Trophoblast cell (in vitro differentiated cells and primary cell): ENCODE results near the gene VSX2.

Source experiments
- DNase-seq, 2 donors: peaks; one replicate each; pipeline ENCODE4 v3.0.0-alpha.2; 2016
- H2AFZ ChIP-seq: 2 replicates; pipeline ENCODE4 v1.6.1; 2013; ENCODE audit warnings: low read length, moderate library complexity, mild to moderate bottlenecking; ENCODE audit not compliant: insufficient read depth, poor library complexity
- H2AK5ac ChIP-seq: 2 replicates; pipeline ENCODE4 v1.6.1; 2013; ENCODE audit warnings: mild to moderate bottlenecking, low read length
- H2BK120ac ChIP-seq: 2 replicates; pipeline ENCODE4 v1.6.1; 2013; ENCODE audit warnings: low read length, mild to moderate bottlenecking, moderate library complexity; ENCODE audit not compliant: insufficient read depth, poor library complexity
- H2BK12ac ChIP-seq: 2 replicates; pipeline ENCODE4 v1.6.1; 2013; ENCODE audit warnings: mild to moderate bottlenecking, low read length, moderate library complexity
- H2BK5ac ChIP-seq: 2 replicates; pipeline ENCODE4 v1.6.1; 2013; ENCODE audit warnings: low read length, low read depth, moderate library complexity, mild to moderate bottlenecking; ENCODE audit not compliant: poor library complexity
- H3K14ac ChIP-seq: 2 replicates; pipeline ENCODE4 v1.6.1; 2013; ENCODE audit warnings: mild to moderate bottlenecking, low read length
- H3K18ac ChIP-seq: 2 replicates; pipeline ENCODE4 v1.6.1; 2013; ENCODE audit warnings: mild to moderate bottlenecking, low read length
- H3K23ac ChIP-seq: 2 replicates; pipeline ENCODE4 v1.6.1; 2013; ENCODE audit warnings: low read length
- H3K27ac ChIP-seq: 2 replicates; pipeline ENCODE4 v1.5.1; 2013; ENCODE audit warnings: low read depth, mild to moderate bottlenecking, inconsistent platforms, low read length, moderate library complexity
- H3K27me3 ChIP-seq: 2 replicates; pipeline ENCODE4 v1.6.1; 2013; ENCODE audit warnings: inconsistent platforms, mild to moderate bottlenecking, low read length, moderate library complexity; ENCODE audit not compliant: insufficient read depth
- H3K36me3 ChIP-seq, 2 experiments: 1 replicate in 1 of 2; 2 replicates in 1 of 2; pipeline ENCODE4 v1.6.1; 2013; ENCODE audit warnings: low read length in 2 of 2, mild to moderate bottlenecking in 2 of 2, moderate library complexity in 1 of 2; ENCODE audit not compliant: insufficient read depth in 2 of 2, control insufficient read depth in 1 of 2
- H3K4ac ChIP-seq: 2 replicates; pipeline ENCODE4 v1.6.1; 2013; ENCODE audit warnings: low read depth, mild to moderate bottlenecking, low read length, moderate library complexity
- H3K4me1 ChIP-seq, 2 experiments: 1 replicate in 1 of 2; 2 replicates in 1 of 2; pipeline ENCODE4 v1.6.1; 2013; ENCODE audit warnings: low read length in 2 of 2, mild to moderate bottlenecking in 2 of 2, moderate library complexity in 1 of 2; ENCODE audit not compliant: insufficient read depth in 2 of 2, control insufficient read depth in 1 of 2
- H3K4me2 ChIP-seq: 2 replicates; pipeline ENCODE4 v1.6.1; 2013; ENCODE audit warnings: inconsistent platforms, mild to moderate bottlenecking, low read length, moderate library complexity
- H3K4me3 ChIP-seq: 2 replicates; pipeline ENCODE4 v1.5.1; 2013; ENCODE audit warnings: mild to moderate bottlenecking, low read depth, low read length, inconsistent platforms
- H3K79me1 ChIP-seq: one replicate; pipeline ENCODE4 v1.6.1; 2013; ENCODE audit warnings: low read length
- H3K79me2 ChIP-seq: 2 replicates; pipeline ENCODE4 v1.6.1; 2013; ENCODE audit warnings: low read length, mild to moderate bottlenecking; ENCODE audit not compliant: control insufficient read depth, insufficient read depth, poor library complexity
- H3K9ac ChIP-seq: 2 replicates; pipeline ENCODE4 v1.6.1; 2013; ENCODE audit warnings: mild to moderate bottlenecking, low read length
- H3K9me3 ChIP-seq: 2 replicates; pipeline ENCODE4 v1.6.1; 2013; ENCODE audit warnings: low read depth, mild to moderate bottlenecking, control low read depth, inconsistent platforms, low read length; ENCODE audit not compliant: insufficient read depth
- H4K12ac ChIP-seq: 2 replicates; pipeline ENCODE4 v1.6.1; 2013; ENCODE audit warnings: low read depth, mild to moderate bottlenecking, low read length, moderate library complexity
- H4K8ac ChIP-seq: 2 replicates; pipeline ENCODE4 v1.6.1; 2013; ENCODE audit warnings: low read depth, mild to moderate bottlenecking, low read length, moderate library complexity
- H4K91ac ChIP-seq: one replicate; pipeline ENCODE4 v1.6.1; 2013; ENCODE audit warnings: low read depth, mild to moderate bottlenecking, low read length, moderate library complexity
- WGBS: extraction: QIAGEN DNeasy Blood & Tissue Kit; methylation state at CpG from one replicate; pipeline ENCODE4 v1.1.7; 2013; ENCODE audit warnings: missing lambda C conversion rate; ENCODE audit not compliant: insufficient read length, insufficient coverage; ENCODE audit errors: extremely low coverage; 5-methylcytosine and 5-hydroxymethylcytosine counted together

VSX2 gene

GRCh38 chr14:74302152-74302628 lies 62.9 kb downstream of the VSX2 start:
- peak overlapping the region; percentile 97 for H3K4me3 ChIP-seq
- no peaks in the 10 kb centered on the region for H3K27me3 ChIP-seq
- H2BK120ac ChIP-seq: no peak overlapping the region
- peaks cover 14 to 17% of the 10 kb centered on the region in 2 experiments for H3K36me3 ChIP-seq
- H4K8ac ChIP-seq: peak overlapping the region; percentile 96
- peaks cover 8% of the 10 kb centered on the region for H3K79me2 ChIP-seq
- peak overlapping the region; percentile 90 for H4K91ac ChIP-seq
- H3K9me3 ChIP-seq: no peaks in the 10 kb centered on the region
- H3K9ac ChIP-seq: peak overlapping the region; percentile 96
- peak overlapping the region; percentile 76 for H3K27ac ChIP-seq
- H3K4ac ChIP-seq: peak overlapping the region; percentile 90
- DNase-seq: peak in 1 of 2 donors; percentile 20
- no peak overlapping the region for H2AK5ac ChIP-seq
- no peak overlapping the region for H2BK5ac ChIP-seq
- peak overlapping the region; percentile 98 for H3K14ac ChIP-seq
- peaks cover 0 to 7% of the 10 kb centered on the region in 2 experiments for H3K4me1 ChIP-seq
- peaks cover 4% of the 10 kb centered on the region for H3K79me1 ChIP-seq
- WGBS: no CpG with 5 or more reads among the region's 6 CpGs
- H4K12ac ChIP-seq: peak overlapping the region; percentile 94
- H2BK12ac ChIP-seq: no peak overlapping the region
- H3K18ac ChIP-seq: peak overlapping the region; percentile 96
- H3K4me2 ChIP-seq: peak overlapping the region; percentile 78
- H3K23ac ChIP-seq: no peak overlapping the region
- H2AFZ ChIP-seq: peak overlapping the region; percentile 96

GRCh38 chr14:74302634-74303569 lies 63.7 kb downstream of the VSX2 start, which contains the start of gene ABCD4:
Gene ABCD4, minus strand, starts transcription at chr14:74302934. Its CDS starts 22 bp downstream, at chr14:74302912.
- Histone ChIP-seq H3K27me3 (no peaks in the 10 kb centered on the region), H3K9me3 (no peaks in the 10 kb centered on the region), H3K79me2 (peaks cover 8% of the 10 kb centered on the region), H3K18ac (peak within 1 kb of the TSS; percentile 96), H3K4me1 (peaks cover 0 to 7% of the 10 kb centered on the region in 2 experiments), H2BK120ac (peak within 1 kb of the TSS; percentile 88), H3K4ac (peak within 1 kb of the TSS; percentile 90), H3K36me3 (peaks cover 9 to 12% of the 10 kb centered on the region in 2 experiments), H3K4me2 (peak within 1 kb of the TSS; percentile 78), H3K23ac (no peak within 1 kb of the TSS), H3K79me1 (peaks cover 4% of the 10 kb centered on the region), H4K8ac (peak within 1 kb of the TSS; percentile 96), H4K91ac (peak within 1 kb of the TSS; percentile 90), H3K4me3 (peak within 1 kb of the TSS; percentile 97), H2BK5ac (peak within 1 kb of the TSS; percentile 80), H3K27ac (peak within 1 kb of the TSS; percentile 76), H2AK5ac (peak within 1 kb of the TSS; percentile 35), H2BK12ac (no peak within 1 kb of the TSS), H3K9ac (peak within 1 kb of the TSS; percentile 96), H2AFZ (peak within 1 kb of the TSS; percentile 96), H4K12ac (peak within 1 kb of the TSS; percentile 94), H3K14ac (peak within 1 kb of the TSS; percentile 98)
- peak; percentile 91 to 92 for DNase-seq
- WGBS: no CpG with 5 or more reads among the region's 61 CpGs

GRCh38 chr14:74308695-74309094 lies 69.4 kb downstream of the VSX2 start:
- H3K9ac ChIP-seq: no peak overlapping the region
- no peaks in the 10 kb centered on the region for H3K9me3 ChIP-seq
- H2AK5ac ChIP-seq: no peak overlapping the region
- no peak overlapping the region for H3K18ac ChIP-seq
- no peaks in the 10 kb centered on the region for H3K4me1 ChIP-seq
- H3K79me2 ChIP-seq: no peaks in the 10 kb centered on the region
- no peak overlapping the region for H2BK5ac ChIP-seq
- no peaks in the 10 kb centered on the region for H3K27me3 ChIP-seq
- H3K36me3 ChIP-seq: no peaks in the 10 kb centered on the region
- H4K12ac ChIP-seq: no peak overlapping the region
- H4K91ac ChIP-seq: no peak overlapping the region
- no peak overlapping the region for H2BK120ac ChIP-seq
- no peak overlapping the region for H2AFZ ChIP-seq
- no peak overlapping the region for H3K14ac ChIP-seq
- no peak overlapping the region for H3K23ac ChIP-seq
- DNase-seq: no peak
- H2BK12ac ChIP-seq: no peak overlapping the region
- H3K27ac ChIP-seq: no peak overlapping the region
- no peak overlapping the region for H3K4me3 ChIP-seq
- WGBS: no CpG with 5 or more reads among the region's 5 CpGs
- H3K4ac ChIP-seq: no peak overlapping the region
- no peak overlapping the region for H3K4me2 ChIP-seq
- H4K8ac ChIP-seq: no peak overlapping the region
- H3K79me1 ChIP-seq: no peaks in the 10 kb centered on the region

- Histone ChIP-seq H3K27ac (no peak overlapping the region), H2BK12ac (no peak overlapping the region), H3K18ac (no peak overlapping the region), H4K12ac (no peak overlapping the region), H4K8ac (no peak overlapping the region), H3K14ac (no peak overlapping the region), H3K4me3 (no peak overlapping the region), H2BK5ac (no peak overlapping the region), H2AFZ (no peak overlapping the region), H3K79me2 (no peaks in the 10 kb centered on the region), H3K4me1 (no peaks in the 10 kb centered on the region), H3K79me1 (no peaks in the 10 kb centered on the region), H3K27me3 (no peaks in the 10 kb centered on the region), H2AK5ac (no peak overlapping the region), H3K4ac (no peak overlapping the region), H3K9ac (no peak overlapping the region), H2BK120ac (no peak overlapping the region), H3K23ac (no peak overlapping the region), H3K4me2 (no peak overlapping the region), H4K91ac (no peak overlapping the region), H3K9me3 (no peaks in the 10 kb centered on the region), H3K36me3 (no peaks in the 10 kb centered on the region)
- DNase-seq: no peak
- WGBS: no CpG with 5 or more reads among the region's 8 CpGs
Measured at GRCh38 chr14:74309125-74310022, 70.1 kb downstream of the VSX2 start.
